Stomach (tissue), 4 donors: ENCODE measurements around the gene BACE1-AS.

Experiments
- EP300 ChIP-seq: sonication (generic); formaldehyde crosslinking; IDR thresholded peaks from one replicate; pipeline ENCODE4 v1.6.1; 2017; ENCODE audit warnings: antibody characterized with exemption
- POLR2A ChIP-seq, 4 donors: fragments of 450-650 bp; IDR thresholded peaks; one replicate each; pipeline ENCODE4 v1.6.1; 2016; ENCODE audit warnings: antibody characterized with exemption in 4 of 4, control low read depth in 2 of 4, mild to moderate bottlenecking in 1 of 4, moderate library complexity in 1 of 4
- POLR2AphosphoS5 ChIP-seq, 3 donors: sonication (generic); formaldehyde crosslinking; IDR thresholded peaks; one replicate each; pipeline ENCODE4 v1.6.1; 2016; ENCODE audit warnings: antibody characterized with exemption in 3 of 3
- TF ChIP-seq, protein P1 (sequence below), 7 experiments: fragments of 450-650 bp in 4 of 7; fragments of 200-600 bp in 3 of 7; sonication (generic) in 3 of 7; IDR thresholded peaks; one replicate each; pipeline ENCODE4 v1.5.1; 2016 to 2019; ENCODE audit warnings: antibody characterized with exemption in 7 of 7, control low read depth in 2 of 7, mild to moderate bottlenecking in 1 of 7

DNA sequence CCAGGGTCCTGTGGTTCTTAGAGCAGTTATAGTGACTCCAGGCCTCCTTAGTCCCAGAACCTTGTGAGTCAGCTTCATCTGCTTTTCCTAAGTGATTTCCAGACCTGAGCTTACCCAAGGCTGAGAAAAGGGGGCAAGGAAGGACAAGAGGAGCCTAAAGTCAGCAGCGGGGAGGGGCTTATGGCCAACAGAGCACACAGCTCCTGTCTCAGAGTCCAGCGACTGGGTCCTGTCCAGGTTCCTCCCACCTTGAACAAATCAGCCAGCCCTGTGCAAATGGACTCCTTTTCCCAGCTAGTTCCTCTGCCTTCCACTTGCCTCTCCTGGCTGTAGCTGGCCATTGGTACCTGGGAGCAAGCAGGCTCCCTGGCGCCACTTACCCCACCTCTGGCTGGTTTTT is 14.0 kb downstream of the BACE1-AS start:
- no peak for TF ChIP-seq POLR2A (IDR thresholded peaks at IDR 0.05)
- TF ChIP-seq, protein P1, sequence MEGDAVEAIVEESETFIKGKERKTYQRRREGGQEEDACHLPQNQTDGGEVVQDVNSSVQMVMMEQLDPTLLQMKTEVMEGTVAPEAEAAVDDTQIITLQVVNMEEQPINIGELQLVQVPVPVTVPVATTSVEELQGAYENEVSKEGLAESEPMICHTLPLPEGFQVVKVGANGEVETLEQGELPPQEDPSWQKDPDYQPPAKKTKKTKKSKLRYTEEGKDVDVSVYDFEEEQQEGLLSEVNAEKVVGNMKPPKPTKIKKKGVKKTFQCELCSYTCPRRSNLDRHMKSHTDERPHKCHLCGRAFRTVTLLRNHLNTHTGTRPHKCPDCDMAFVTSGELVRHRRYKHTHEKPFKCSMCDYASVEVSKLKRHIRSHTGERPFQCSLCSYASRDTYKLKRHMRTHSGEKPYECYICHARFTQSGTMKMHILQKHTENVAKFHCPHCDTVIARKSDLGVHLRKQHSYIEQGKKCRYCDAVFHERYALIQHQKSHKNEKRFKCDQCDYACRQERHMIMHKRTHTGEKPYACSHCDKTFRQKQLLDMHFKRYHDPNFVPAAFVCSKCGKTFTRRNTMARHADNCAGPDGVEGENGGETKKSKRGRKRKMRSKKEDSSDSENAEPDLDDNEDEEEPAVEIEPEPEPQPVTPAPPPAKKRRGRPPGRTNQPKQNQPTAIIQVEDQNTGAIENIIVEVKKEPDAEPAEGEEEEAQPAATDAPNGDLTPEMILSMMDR (IDR thresholded peaks at IDR 0.05) = no peak
- no peak for TF ChIP-seq EP300
- no peak for TF ChIP-seq POLR2AphosphoS5 (IDR thresholded peaks at IDR 0.05)
